Measurements from ENCODE around the gene C1QL3. TPM values are rescaled to one million over a fixed set of nuclear protein-coding genes. Genes with fewer than 3 reads are reported as not detected.
A peak's percentile ranks its signal among the peaks of the same experiment; 100 is the strongest.

The C1QL3 gene
- polyA plus RNA-seq, 6 donors from 2014 or later: 0.13 to 0.70 (median 0.18) TPM; not detected in 1

DNA sequence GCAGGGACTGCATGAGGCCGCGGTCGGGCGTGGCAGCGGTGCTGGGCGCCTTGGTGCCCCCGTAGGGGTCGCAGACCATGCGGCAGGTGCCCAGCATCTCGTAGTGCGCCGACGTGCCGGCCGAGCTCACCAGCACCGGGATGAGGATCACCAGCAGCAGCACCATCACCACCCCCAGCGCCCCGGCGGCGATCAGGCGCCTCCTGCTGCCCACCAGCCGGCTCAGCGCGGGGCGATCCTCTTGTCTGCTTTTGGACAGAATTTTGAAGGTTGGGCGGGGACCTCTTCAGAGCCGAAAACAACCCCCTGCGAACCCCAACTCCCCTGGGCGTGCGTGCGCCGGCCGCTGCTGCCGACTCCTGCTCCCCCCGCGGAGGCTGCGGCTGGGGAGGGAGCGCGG is 779 bp downstream of the C1QL3 start:
- peak in 1 of 2 donors; percentile 16 for ATAC-seq (ENCODE audit: low read depth in 2 of 2)
- no peak overlapping the region for H3K27ac Mint-ChIP-seq

DNA sequence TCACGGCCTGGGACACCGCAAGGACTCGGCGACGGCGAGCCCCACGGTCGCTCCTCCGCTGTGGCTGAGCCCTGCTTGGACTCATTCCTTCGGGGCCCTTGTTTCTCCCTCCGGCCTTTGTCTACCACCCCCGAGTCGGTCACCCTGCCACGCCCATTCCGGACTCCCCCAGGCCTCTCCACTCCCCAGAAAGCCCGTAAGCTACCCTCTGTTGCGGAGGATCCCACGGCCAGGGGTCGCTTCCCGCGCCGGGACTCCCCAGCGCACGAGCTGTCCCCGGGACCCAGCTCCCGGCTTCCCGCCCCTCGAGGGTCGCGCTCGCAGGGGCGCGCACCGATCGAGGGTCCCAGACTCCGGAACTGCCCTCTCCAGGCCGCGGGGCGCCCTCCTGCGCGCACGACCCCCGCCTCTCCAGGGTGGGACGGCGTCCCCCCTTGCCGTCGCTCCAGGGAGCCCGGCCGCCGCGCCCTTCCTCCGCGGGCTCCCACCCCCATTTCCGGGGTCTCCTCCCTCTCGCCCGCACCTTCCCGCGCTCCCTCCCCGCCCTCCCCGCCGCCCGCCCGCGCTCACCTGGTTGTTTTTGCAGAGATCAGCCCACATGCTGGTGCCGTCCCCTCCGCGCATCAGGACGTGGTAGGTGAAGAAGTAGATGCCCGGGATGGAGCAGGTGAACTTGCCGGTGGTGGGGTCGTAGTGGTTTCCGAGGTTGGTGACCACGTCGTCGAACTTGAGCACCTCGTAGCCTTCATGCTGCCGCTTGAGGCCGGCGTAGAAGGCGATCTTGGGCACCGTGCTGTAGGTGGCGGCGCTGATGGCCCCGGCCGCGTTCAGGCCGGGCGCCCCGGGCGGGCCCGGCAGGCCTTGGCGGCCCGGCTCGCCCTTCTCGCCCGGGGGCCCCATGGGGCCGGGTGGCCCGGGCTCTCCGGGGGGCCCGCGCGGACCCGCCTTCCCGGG is 1.5 kb downstream of the C1QL3 start:
- ATAC-seq (ENCODE audit: low read depth in 2 of 2) (no peak), DNase-seq (no peak)
- H3K27ac Mint-ChIP-seq: no peak overlapping the region
- peaks cover 14 to 19% (median 16%) of the 10 kb centered on the region in 3 donors for H3K4me1 Mint-ChIP-seq
- peaks cover 0 to 3% (median 0%) of the 10 kb centered on the region in 7 donors for H3K9me3 Mint-ChIP-seq
- peaks cover 31 to 45% (median 31%) of the 10 kb centered on the region in 3 donors for H3K27me3 Mint-ChIP-seq
- H3K4me3 Mint-ChIP-seq: peak overlapping the region; percentile 66 to 92 (median 87)
- peaks cover 0 to 3% of the 10 kb centered on the region in 2 donors for H3K36me3 Mint-ChIP-seq

More for the DNA sequence above, 779 bp downstream of the C1QL3 start:
- Mint-ChIP-seq H3K4me3 (peak overlapping the region in 6 of 8 donors; percentile 29 to 92 (median 54)), H3K4me1 (peaks cover 14 to 19% (median 16%) of the 10 kb centered on the region in 3 donors), H3K27me3 (peaks cover 31 to 45% (median 31%) of the 10 kb centered on the region in 3 donors), H3K36me3 (peaks cover 0 to 3% of the 10 kb centered on the region in 2 donors), H3K9me3 (peaks cover 0 to 3% (median 0%) of the 10 kb centered on the region in 7 donors)
- DNase-seq: no peak

DNA sequence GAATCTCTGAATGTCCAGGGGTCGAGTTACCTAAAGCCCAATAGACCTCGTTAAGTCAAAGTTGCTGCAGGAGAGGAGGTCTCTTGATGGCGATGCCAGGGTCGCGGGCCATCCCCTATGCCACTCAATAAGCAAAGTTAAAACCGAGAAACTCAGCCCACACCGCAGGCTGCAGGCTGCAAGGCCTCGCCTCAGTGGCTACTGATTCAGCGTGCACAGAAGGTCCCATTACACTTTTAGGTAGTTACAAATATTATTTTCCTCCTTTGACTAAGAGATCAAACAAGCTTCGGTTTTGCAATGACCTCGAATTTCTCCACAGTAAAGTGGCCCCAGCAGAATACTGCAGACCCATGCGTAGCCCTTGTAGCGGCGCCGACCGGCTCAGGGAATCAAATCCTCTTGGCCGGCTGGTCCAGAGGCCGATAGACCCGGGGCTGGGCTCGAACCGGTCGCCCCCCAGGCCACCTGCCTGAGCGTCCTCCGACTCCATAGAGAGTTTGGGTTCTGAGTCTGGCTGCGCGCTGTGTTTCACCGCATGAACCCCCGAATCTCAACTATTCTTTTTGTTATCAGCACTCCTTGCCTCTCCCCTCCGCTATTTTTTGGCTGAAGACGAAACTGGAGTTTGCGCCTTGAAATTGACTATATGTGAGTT is 2.3 kb downstream of the C1QL3 start:
- ATAC-seq (ENCODE audit: low read depth in 2 of 2) (no peak), DNase-seq (no peak)

GRCh38 chr10:16518822-16519221 is 2.9 kb downstream of the C1QL3 start:
- ATAC-seq (ENCODE audit: low read depth in 2 of 2) (no peak), DNase-seq (no peak)
- H3K4me1 Mint-ChIP-seq: peaks cover 14 to 19% (median 16%) of the 10 kb centered on the region in 3 donors
- peak overlapping the region in 6 of 8 donors; percentile 51 to 92 (median 84) for H3K4me3 Mint-ChIP-seq
- H3K27me3 Mint-ChIP-seq: peaks cover 28 to 35% (median 31%) of the 10 kb centered on the region in 3 donors
- H3K27ac Mint-ChIP-seq: no peak overlapping the region
- peaks cover 0 to 8% of the 10 kb centered on the region in 2 donors for H3K36me3 Mint-ChIP-seq
- peaks cover 0 to 3% (median 0%) of the 10 kb centered on the region in 7 donors for H3K9me3 Mint-ChIP-seq

More for the DNA sequence above, 2.3 kb downstream of the C1QL3 start:
- peaks cover 31 to 40% (median 31%) of the 10 kb centered on the region in 3 donors for H3K27me3 Mint-ChIP-seq
- peaks cover 0 to 8% of the 10 kb centered on the region in 2 donors for H3K36me3 Mint-ChIP-seq
- peak overlapping the region; percentile 66 to 92 (median 87) for H3K4me3 Mint-ChIP-seq
- H3K4me1 Mint-ChIP-seq: peaks cover 14 to 19% (median 16%) of the 10 kb centered on the region in 3 donors
- peaks cover 0 to 3% (median 0%) of the 10 kb centered on the region in 7 donors for H3K9me3 Mint-ChIP-seq
- H3K27ac Mint-ChIP-seq: peak overlapping the region in 1 of 6 donors; percentile 32

- ATAC-seq (ENCODE audit: low read depth in 2 of 2): no peak
- H3K36me3 Mint-ChIP-seq: peaks cover 22 to 27% of the 10 kb centered on the region in 2 donors
- no peaks in the 10 kb centered on the region for H3K27me3 Mint-ChIP-seq
- no peak overlapping the region for H3K4me3 Mint-ChIP-seq
- H3K27ac Mint-ChIP-seq: no peak overlapping the region
- no peaks in the 10 kb centered on the region for H3K4me1 Mint-ChIP-seq
- no peaks in the 10 kb centered on the region for H3K9me3 Mint-ChIP-seq
- DNase-seq: no peak
Observed at GRCh38 chr10:16510843-16511242, 10.8 kb downstream of the C1QL3 start.

DNA sequence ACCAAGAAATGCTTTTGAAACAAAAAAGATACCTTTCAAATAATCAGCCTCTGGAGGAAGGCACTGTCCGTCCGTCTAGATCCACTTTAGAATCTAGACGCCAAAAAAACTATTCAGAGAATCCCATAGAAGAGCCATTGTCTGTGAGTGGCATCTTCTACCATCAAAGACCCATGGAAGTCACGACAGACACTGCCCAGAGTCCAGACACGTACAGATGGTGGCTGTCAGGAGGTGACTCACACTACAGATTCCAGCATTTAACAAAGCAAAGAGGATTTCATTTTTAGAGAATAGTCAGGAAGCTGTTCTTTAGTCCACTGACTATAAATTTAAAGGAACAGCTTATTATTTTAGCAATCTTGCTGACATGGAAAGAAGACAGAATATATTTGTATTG is 11.7 kb downstream of the C1QL3 start:
- no peak for DNase-seq
- Mint-ChIP-seq H3K36me3 (peaks cover 22 to 27% of the 10 kb centered on the region in 2 donors), H3K27me3 (no peaks in the 10 kb centered on the region), H3K4me3 (no peak overlapping the region), H3K4me1 (no peaks in the 10 kb centered on the region), H3K27ac (peak overlapping the region in 1 of 6 donors; percentile 75), H3K9me3 (no peaks in the 10 kb centered on the region)
- ATAC-seq (ENCODE audit: low read depth in 2 of 2): no peak

DNA sequence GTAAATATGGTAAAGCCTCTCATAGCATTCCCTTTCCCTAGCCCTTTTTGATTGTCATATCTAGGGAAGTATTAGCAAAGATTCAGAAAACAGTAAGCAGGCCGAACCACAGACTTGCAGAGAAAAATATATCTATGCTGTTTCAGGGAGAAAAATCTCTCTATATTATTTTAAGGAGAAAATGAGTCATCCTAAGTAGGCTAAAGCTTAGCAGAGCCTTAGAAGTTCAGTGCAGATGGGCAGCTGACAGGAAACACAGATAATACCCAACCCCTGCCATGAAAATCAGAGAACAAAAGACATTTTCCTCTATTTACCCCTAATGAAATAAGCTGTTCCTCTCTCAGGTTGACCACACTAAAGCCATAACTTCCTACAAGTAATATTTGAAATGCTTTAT is 16.5 kb downstream of the C1QL3 start:
- ATAC-seq (ENCODE audit: low read depth in 2 of 2) (no peak), DNase-seq (no peak)
- Mint-ChIP-seq H3K4me1 (peaks cover 0 to 5% (median 0%) of the 10 kb centered on the region in 3 donors), H3K36me3 (peaks cover 24 to 26% of the 10 kb centered on the region in 2 donors), H3K27me3 (no peaks in the 10 kb centered on the region), H3K9me3 (no peaks in the 10 kb centered on the region), H3K4me3 (no peak overlapping the region), H3K27ac (no peak overlapping the region)

- Mint-ChIP-seq H3K4me1 (peaks cover 0 to 5% (median 0%) of the 10 kb centered on the region in 3 donors), H3K27ac (peak overlapping the region in 1 of 6 donors; percentile 51)
Observed at GRCh38 chr10:16497911-16498310, 23.8 kb downstream of the C1QL3 start.

GRCh38 chr10:16493884-16494536 is 27.7 kb downstream of the C1QL3 start:
- no peak for DNase-seq
- peaks cover 3 to 43% of the 10 kb centered on the region in 2 donors for H3K36me3 Mint-ChIP-seq
- no peaks in the 10 kb centered on the region for H3K27me3 Mint-ChIP-seq
- H3K9me3 Mint-ChIP-seq: no peaks in the 10 kb centered on the region
- peaks cover 0 to 9% (median 0%) of the 10 kb centered on the region in 3 donors for H3K4me1 Mint-ChIP-seq
- no peak overlapping the region for H3K4me3 Mint-ChIP-seq
- no peak for ATAC-seq (ENCODE audit: low read depth in 2 of 2)
- no peak overlapping the region for H3K27ac Mint-ChIP-seq

More at GRCh38 chr10:16497911-16498310, 23.8 kb downstream of the C1QL3 start:
- Mint-ChIP-seq H3K4me3 (no peak overlapping the region), H3K9me3 (no peaks in the 10 kb centered on the region), H3K27me3 (no peaks in the 10 kb centered on the region), H3K36me3 (peaks cover 7 to 22% of the 10 kb centered on the region in 2 donors)
- DNase-seq (no peak), ATAC-seq (ENCODE audit: low read depth in 2 of 2) (no peak)

DNA sequence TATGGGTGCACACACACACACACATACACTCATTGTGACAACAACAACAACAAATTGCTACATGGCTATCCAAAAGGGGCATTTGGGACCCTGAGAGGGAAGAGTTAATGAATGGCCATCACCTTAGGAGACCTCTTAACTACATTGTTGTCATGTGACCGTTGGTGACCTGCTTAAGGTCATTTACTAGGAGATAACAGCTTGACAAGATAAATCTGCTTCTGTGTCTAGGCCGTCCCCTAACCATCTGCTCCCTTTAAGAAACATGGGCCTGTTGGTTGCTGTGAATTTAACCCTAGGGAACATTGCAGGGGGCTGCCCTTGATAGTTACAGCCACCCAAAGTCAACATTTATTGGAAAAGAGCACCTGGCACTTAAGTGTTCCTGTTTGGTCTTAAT is 29.7 kb downstream of the C1QL3 start:
- Mint-ChIP-seq H3K9me3 (no peaks in the 10 kb centered on the region), H3K36me3 (peaks cover 8 to 36% of the 10 kb centered on the region in 2 donors), H3K4me3 (no peak overlapping the region), H3K27ac (no peak overlapping the region), H3K4me1 (peaks cover 0 to 9% (median 0%) of the 10 kb centered on the region in 3 donors), H3K27me3 (no peaks in the 10 kb centered on the region)
- DNase-seq (no peak), ATAC-seq (ENCODE audit: low read depth in 2 of 2) (no peak)

DNA sequence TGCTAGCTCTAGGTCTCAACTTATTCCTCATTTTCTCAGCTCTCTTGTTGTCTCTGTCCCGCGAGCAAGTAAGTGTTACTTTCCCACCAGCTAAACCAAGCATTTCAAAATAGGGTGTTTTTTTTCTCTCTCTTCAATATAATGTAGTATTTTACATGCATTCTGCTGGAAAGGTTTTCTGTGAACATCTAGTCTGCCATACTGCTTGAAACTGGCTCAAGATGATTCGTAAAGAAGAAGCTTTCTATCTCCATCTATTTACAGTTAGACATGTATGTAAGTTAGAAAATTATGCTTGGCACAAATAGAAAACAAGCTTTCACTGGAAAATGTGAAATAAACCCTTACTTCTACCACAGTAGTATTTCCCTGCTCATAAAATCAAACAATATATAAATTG is 31.2 kb downstream of the C1QL3 start:
- Mint-ChIP-seq H3K27me3 (no peaks in the 10 kb centered on the region), H3K4me3 (no peak overlapping the region), H3K9me3 (no peaks in the 10 kb centered on the region), H3K4me1 (peaks cover 0 to 4% (median 0%) of the 10 kb centered on the region in 3 donors), H3K36me3 (peaks cover 8 to 47% of the 10 kb centered on the region in 2 donors), H3K27ac (no peak overlapping the region)
- ATAC-seq (ENCODE audit: low read depth in 2 of 2) (no peak), DNase-seq (no peak)

GRCh38 chr10:16483241-16483917 is 38.3 kb downstream of the C1QL3 start:
- H3K4me3 Mint-ChIP-seq: no peak overlapping the region
- no peaks in the 10 kb centered on the region for H3K9me3 Mint-ChIP-seq
- no peak for DNase-seq
- H3K4me1 Mint-ChIP-seq: peaks cover 3 to 6% (median 5%) of the 10 kb centered on the region in 3 donors
- H3K27ac Mint-ChIP-seq: no peak overlapping the region
- peaks cover 0 to 23% of the 10 kb centered on the region in 2 donors for H3K36me3 Mint-ChIP-seq
- no peak for ATAC-seq (ENCODE audit: low read depth in 2 of 2)
- no peaks in the 10 kb centered on the region for H3K27me3 Mint-ChIP-seq
